NB4 (cell line): Measurements from ENCODE around the gene TSPAN6.

ENCODE experiments used
- DNase-seq: peaks from one replicate; pipeline ENCODE4 v3.0.0; 2010; ENCODE audit warnings: low read depth
- H3K4me3 ChIP-seq: one replicate; pipeline ENCODE4 v1.5.1; 2011; ENCODE audit warnings: mild to moderate bottlenecking, low read depth, low read length, moderate library complexity
- MYC ChIP-seq: IDR thresholded peaks from 2 replicates; pipeline ENCODE4 v1.6.1; 2011; ENCODE audit warnings: low read depth, low read length
- POLR2A ChIP-seq: IDR thresholded peaks from 2 replicates; pipeline ENCODE4 v1.6.1; 2011; ENCODE audit warnings: mild to moderate bottlenecking; ENCODE audit not compliant: insufficient read length; ENCODE audit errors: extremely low read depth
- TF ChIP-seq, protein P1 (sequence below): IDR thresholded peaks from 2 replicates; pipeline ENCODE4 v1.6.1; 2011; ENCODE audit warnings: low read depth, low read length
- TF ChIP-seq, protein P2 (sequence below): IDR thresholded peaks from one replicate; pipeline ENCODE4 v1.5.1; 2012; ENCODE audit warnings: low read depth, low read length

TSPAN6 gene

DNA sequence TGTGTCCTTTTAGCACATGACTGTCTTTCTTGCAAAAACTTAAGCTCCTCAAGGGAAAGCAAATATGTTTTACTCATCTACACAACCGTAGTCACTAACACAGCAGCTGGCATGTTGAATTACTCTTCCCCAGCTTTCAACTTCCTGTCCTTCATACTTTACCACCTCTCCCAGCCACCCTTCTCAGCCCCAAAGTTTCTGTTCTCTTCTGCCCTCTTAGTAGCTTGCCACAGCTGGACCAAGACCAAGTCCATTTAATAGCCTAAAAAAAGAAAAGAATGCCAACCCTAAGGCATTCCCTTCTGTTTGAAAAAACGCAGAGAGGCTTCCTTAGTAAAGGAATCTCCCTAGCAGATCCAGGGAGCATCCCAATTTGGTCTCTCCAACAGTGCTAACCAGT lies 44.1 kb upstream of the TSPAN6 start:
- H3K4me3 ChIP-seq = no peak overlapping the region
- no peak for DNase-seq
- TF ChIP-seq, protein P1, sequence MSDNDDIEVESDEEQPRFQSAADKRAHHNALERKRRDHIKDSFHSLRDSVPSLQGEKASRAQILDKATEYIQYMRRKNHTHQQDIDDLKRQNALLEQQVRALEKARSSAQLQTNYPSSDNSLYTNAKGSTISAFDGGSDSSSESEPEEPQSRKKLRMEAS = no peak
- TF ChIP-seq POLR2A (no peak), MYC (no peak)
- TF ChIP-seq, protein P2, sequence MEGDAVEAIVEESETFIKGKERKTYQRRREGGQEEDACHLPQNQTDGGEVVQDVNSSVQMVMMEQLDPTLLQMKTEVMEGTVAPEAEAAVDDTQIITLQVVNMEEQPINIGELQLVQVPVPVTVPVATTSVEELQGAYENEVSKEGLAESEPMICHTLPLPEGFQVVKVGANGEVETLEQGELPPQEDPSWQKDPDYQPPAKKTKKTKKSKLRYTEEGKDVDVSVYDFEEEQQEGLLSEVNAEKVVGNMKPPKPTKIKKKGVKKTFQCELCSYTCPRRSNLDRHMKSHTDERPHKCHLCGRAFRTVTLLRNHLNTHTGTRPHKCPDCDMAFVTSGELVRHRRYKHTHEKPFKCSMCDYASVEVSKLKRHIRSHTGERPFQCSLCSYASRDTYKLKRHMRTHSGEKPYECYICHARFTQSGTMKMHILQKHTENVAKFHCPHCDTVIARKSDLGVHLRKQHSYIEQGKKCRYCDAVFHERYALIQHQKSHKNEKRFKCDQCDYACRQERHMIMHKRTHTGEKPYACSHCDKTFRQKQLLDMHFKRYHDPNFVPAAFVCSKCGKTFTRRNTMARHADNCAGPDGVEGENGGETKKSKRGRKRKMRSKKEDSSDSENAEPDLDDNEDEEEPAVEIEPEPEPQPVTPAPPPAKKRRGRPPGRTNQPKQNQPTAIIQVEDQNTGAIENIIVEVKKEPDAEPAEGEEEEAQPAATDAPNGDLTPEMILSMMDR = no peak

DNA sequence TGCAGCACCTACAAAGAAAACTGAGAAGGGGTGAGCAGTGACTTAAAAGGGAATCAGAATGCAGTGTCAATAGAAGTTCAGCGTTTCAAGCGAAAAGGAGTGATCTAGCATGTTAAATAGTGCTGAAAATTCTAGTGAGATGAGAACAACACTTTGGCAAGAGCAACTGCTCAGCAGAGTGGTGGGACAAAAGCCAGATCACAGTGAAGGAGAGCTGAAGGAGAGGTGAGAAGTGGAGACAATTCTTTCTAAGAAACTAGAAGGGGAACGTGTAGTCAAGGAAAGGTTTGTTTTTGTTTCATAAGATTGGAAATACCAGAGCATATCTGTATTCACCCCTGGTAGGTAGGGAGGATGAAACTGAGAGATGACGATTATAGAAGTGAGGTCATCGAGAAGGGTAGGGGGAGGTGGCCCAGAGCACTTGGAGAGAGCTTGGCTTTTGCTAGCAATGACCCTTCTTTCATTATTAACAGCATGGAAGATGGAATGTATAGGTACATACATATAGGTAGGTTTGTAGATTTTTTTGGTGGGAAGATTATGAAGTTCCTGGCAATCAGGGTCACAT lies 41.1 kb upstream of the TSPAN6 start:
- no peak for DNase-seq
- TF ChIP-seq, protein P1 = no peak
- TF ChIP-seq MYC = no peak
- TF ChIP-seq POLR2A = no peak
- no peak overlapping the region for H3K4me3 ChIP-seq

DNA sequence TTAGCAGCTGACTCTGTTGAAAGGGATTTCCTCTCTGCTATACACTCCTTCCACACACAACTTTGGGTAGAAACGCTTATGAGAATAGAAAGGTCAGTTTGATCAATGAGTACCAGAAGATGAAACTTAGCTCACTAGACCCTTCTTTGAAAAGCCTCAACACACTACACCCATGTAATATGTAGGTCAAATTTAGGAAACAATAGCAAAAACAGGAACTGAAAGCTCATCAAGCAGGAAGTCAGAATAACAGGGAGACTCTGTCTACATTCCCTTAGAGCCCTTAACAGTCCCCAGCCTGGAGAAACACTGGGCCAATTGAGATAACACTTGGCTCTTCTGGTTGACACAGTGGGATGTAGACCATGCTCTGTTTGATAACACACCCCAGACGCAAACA lies 38.1 kb upstream of the TSPAN6 start:
- TF ChIP-seq MYC (no peak), POLR2A (no peak)
- TF ChIP-seq, protein P2 = no peak
- TF ChIP-seq, protein P1 = no peak
- H3K4me3 ChIP-seq = no peak overlapping the region
- peak; percentile 15 for DNase-seq

DNA sequence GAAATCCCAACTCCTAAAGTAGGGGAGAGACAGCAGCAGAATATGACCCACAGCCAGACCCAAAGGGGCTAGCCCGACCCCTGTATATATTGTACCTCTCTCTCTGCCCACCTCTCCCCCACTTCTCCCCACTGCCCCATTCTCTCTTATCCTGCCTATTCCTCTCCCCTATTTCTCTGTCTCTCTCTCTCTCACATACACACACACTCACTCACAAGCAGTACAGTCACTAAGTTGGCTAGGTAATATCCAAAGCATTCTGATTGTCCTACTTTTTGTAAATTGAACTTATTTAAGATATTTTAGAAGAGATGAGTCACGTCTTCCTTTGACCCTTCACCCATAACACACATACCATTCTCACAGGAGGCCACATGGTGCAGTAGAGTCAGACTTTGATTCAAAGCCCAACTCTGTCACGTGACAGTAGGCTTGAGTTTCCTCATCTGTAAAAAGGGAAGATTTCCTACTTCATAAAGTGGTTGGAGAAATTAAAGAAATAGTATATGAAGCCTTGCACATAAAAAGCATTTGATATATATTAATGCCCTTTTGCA lies 36.9 kb upstream of the TSPAN6 start:
- no peak for DNase-seq
- H3K4me3 ChIP-seq = no peak overlapping the region
- TF ChIP-seq MYC (no peak), POLR2A (no peak)

DNA sequence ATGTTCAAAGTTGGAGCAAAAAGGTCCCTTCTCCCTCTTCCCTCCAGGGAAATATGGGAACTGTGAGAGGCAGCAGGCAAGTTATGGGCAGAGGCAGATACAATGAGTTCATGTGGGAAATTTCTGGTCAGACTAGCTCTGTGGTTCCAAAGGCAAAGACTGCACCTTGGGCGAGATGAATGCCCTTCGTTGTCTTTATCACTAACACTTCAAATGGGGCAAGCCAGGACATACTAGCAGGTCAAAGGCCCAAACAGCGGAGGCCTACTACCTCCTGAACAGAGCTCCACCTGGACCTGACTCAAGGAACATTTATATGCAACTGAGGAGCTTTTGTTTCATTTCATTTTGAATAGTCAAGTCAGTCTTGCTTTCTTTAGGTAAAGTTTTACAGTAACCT lies 36.4 kb upstream of the TSPAN6 start:
- TF ChIP-seq POLR2A (no peak), MYC (no peak)
- TF ChIP-seq, protein P1 = no peak
- TF ChIP-seq, protein P2 = no peak
- no peak overlapping the region for H3K4me3 ChIP-seq
- DNase-seq = no peak

DNA sequence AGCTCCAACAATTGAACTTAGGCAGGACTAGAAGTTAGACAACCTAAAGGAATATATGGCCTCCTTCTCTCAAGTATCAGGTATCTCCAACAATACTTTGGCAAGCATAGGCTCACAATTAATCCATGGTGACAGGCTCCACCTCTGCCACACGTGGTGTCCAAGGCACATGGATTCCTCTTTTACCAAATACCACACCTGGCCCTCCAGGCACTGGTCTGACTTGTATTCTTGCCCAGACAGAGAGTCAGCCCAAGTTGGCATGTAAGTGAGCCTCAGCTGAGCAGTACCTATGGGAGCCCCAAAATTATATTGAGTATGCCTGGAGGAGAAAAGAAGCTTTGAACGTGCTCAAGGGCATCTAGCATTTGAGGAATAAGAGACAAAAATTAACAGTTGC lies 27.0 kb upstream of the TSPAN6 start:
- TF ChIP-seq, protein P1 = no peak
- TF ChIP-seq MYC (no peak), POLR2A (no peak)
- TF ChIP-seq, protein P2 = no peak
- no peak overlapping the region for H3K4me3 ChIP-seq
- no peak for DNase-seq

DNA sequence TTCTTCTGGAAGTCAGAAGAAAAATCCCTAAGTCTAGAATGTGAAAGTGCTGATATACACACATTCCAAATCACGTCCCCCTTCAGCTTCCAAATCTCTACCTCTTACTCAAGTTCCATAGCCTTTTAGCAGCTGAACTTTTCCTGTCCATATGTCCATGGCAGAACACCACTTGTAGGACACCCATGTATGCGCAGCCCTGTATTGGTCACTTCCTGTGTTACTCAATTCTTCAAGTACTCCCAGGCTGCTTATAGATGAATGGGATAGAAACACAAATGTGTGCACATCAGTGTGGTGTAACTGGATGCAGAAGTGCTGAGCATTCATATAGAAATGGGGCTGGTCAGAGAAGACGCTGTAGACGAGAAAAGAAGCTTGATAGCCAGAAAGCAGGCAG lies 26.2 kb upstream of the TSPAN6 start:
- no peak overlapping the region for H3K4me3 ChIP-seq
- TF ChIP-seq, protein P2 = no peak
- TF ChIP-seq MYC (no peak), POLR2A (no peak)
- TF ChIP-seq, protein P1 = no peak
- peak; percentile 16 for DNase-seq
